Limb (tissue), 2 donors: ENCODE results near the gene BTN1A1.

Experiments
- DNase-seq, 2 donors: peaks; one replicate each; pipeline ENCODE4 v3.0.0-alpha.2; 2016; ENCODE audit errors: extremely low spot score in 2 of 2

The BTN1A1 gene

DNA sequence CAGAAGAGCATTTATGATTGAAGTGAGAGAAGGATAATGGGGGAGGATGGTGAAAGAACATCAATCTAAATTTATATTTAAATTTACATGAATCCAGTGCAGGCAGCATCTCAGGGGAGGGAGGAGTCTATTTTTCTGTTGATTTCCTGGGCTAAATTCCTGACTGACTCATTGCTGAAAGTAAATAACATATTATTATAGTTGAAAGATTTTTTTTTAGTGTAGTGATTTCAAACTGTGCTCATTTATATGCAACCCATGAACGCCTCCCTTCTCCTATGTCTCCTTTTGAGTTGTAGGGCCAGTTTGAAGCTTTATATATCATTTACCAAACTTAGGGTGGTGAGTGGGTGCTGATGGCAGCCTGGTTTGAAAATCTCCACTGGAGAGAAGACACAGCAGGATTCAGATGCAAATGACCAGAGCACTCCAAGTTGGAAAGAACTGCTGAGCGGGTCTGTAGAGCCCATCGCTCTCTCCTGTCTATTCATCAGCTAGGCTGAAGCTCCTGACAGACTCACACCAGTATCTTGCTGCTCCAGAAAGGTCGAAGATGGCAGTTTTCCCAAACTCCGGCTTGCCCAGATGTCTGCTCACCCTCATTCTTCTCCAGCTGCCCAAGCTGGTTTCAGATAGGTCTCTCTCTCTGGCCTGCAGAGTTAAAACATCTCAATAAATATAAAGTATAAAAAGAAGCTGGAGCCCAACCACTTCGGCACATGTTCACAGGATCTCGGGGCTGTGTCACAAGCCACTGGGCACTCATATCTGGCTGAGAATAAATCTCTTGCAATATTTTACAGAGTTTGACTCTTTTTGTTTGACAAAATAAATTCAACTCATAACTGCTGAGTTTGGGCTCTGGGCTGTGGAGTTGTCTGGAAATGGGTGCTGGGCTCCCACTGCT, 24.0 kb upstream of the BTN1A1 start:
- no peak for DNase-seq

DNA sequence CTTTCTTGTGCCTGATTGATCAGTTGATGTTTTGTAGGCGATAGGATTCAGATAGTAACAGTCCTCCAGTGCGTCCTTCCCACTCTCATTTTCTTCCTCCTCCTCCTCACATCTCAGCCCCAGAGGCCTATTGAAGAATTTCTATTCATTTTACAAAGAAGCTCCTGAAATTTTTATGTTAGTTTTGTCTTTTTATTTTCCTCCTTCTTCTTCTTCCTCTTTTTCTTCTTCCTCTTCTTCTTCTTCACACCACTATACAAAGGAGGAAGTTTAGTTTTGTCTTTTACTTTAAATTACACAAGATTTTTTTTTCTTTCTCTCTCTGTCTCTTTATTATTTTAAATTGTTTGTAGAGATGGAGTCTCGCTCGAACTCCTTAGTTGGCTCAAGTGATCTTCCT, 23.2 kb upstream of the BTN1A1 start:
- no peak for DNase-seq

DNA sequence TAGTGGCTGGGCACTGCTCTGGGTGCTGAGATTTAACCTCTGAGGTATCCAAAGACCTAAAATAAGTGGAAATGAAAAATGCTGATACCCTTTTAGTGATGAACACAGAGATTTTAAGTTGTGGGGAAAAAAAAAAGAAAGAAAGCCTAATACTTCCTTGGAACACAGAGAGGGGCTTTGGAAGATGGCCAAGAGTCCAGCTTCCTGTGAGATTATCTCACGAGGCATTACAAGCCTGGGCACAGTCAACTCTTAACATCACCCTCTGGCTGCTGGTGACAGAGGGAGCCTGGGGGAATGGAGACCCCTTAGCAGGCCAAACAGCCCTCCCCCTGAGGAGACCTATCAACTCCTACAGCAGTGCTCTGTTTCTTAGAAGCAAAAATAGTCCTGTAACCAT, 22.7 kb upstream of the BTN1A1 start:
- peak in 1 of 2 donors; percentile 7 for DNase-seq

DNA sequence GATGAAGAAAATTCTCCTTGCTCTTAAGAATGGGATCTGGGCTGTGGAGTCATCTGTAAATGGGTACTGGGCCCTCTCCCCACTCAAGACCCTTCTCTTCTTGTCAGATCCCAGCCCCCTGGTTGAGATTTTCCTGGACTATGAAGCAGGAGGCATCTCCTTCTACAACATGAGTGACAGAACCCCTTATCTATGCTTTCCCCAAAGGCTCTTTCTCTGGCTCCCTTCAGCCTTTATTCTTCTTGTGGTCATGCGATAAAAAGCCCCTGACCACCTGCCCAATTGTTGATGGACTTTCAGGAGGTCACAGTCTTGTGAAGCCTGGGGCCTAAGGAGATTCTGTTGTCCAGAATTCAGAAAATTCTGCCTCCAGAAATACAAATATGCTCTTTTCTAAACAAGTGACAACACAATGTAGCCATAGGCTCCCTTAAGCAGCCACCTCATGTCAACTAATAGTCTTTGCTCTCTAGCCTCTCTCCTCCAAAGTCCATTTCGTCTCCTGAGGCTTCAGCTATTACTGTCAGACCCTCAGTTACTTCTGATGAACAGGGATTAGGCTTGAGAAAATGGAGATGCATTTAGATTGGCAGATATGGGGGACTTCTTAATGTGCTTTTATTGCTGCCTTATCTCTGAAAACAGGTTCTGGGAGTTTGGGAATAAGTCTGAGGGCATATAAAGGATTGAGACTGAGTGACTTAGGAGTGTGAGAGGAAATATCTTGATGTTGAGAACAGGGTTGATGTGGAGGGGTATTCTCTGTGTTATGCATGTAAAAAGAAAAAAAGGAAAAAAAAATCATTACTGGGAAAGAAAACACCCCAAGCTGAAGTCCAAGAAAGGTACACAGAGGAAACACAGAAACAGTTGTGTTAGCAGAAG, 21.8 kb upstream of the BTN1A1 start:
- DNase-seq, result no peak

DNA sequence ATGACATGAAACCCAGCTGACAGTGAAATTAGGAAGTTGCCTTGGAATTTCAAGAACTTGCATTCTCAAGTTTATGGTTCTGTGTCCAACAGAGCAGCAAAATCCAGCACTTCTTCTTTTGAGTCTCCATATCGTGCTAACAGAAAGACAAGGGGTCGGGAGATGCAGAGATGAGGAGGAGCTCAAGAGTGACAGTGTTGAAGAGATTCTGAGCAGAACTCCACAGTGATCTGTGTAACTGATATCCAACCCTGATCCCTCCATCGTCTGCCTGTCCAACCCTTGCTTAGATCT, 21.2 kb upstream of the BTN1A1 start:
- DNase-seq, result no peak

DNA sequence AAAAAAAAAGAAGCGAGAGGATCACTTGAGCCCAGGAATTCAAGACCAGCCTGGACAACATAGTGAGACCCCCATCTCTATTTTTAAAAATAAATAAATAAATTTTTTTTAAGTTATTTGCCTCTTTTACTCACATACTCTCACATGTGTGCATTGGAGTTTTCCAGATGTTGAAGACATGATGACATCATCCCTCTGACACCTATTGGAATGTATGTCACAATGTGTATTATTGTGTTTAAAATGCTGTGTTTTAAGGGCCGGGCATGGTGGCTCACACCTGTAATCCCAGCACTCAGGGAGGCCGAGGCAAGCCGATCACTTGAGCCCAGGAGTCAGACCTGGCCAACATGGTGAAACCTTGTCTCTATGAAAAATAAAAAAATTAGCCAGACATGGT, 17.8 kb upstream of the BTN1A1 start:
- no peak for DNase-seq

DNA sequence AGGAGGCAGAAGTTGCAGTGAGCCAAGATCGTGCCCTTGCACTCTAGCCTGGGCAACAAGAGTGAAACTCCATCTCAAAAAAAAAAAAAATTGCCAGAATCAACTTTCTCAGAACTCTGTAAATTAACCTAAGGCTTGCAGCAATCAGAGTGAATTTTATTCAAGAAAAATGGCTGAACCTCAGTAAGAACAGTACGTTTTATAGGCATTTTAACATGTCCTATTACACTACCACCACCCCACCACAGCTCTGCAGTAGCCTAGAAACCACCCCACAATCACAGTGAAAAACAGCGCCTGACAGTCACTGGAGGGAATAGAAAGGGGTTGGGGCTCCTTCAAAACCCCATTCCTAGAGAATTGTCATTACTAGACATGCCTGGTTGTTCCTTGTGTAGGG, 16.4 kb upstream of the BTN1A1 start:
- no peak for DNase-seq

DNA sequence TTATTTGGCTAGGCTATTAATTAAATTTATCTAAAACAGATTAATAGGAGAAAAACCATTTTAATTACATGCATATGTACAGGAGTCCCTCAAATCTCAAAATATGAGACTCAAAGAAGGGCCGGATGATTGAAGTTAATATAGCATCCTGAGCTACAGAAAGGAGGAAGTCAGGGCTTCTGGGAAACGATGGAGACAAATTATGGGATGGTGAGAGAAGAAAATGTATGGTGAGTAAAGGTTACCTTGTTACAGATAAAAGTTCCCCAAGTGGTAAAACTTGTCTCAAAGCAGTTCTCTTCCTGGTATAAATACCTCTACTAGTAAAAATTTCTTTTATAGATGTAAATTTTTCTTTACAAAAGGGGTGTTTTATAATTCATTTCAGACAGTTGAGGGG, 15.9 kb upstream of the BTN1A1 start:
- DNase-seq, result no peak

DNA sequence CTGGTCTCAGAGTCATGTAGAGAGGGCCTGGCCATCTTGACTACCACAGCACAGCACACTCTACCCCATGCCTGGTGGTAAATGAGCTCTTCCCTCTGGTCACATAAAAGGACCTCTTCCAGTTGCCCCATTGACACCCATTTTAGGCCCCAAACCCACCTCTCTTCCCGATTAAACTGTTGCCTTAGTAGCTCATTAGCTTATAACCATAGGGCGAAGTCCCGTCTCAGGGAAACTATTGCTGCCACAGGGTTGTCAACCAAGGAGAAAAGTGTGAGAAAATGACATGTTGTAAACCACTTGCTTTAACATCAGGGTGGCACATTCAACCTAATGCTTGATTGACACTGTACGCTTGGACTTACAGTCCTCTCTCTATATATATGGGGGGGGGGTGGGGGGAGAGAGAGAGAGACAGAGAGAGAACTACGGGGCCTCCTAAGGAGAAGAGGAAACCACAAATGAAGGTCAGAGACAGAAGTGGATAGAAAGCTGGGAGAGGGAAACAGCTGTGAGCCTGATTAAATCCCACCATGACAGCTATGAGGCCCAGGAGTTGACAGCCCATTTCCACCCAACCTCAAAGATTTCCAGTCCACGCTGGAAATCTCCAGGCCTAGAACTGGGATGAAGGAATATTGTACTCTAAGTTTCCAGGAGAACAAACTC, 14.9 kb upstream of the BTN1A1 start:
- DNase-seq, result no peak

DNA sequence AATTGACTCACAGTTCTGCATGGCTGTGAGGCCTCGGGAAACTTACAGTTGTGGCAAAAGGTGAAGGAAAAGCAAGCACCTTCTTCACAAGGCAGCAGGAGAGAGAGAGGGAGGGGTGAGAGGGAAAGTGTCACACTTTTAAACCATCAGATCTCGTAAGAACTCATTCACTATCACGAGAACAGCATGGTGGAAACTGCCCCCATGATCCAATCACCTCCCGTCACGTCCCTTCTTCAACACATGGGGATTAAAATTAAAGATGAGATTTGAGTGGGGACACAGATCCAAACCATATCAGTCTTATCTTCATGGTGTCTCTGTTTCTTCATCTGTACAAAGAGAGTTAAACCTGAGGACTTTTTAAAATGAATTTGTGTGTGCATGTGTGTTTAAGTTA, 13.7 kb upstream of the BTN1A1 start:
- no peak for DNase-seq

DNA sequence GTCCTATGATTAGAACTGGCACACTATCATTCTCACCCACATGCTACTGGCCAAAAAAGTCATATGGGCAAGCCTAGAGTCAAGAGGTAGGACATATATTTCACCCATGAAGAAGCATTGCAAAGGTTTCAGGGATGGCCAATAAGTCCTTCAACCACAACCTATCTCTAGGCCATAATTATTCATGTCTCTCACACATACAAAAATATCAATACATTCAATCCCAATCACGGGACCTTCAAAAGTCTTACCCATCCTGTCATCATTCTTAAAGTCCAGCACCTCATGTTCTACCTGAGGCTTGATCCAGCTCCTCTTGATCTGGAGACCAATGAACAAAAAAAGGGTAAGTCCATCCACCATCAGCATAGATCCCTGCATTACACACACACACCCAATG, 12.6 kb upstream of the BTN1A1 start:
- DNase-seq, result no peak

DNA sequence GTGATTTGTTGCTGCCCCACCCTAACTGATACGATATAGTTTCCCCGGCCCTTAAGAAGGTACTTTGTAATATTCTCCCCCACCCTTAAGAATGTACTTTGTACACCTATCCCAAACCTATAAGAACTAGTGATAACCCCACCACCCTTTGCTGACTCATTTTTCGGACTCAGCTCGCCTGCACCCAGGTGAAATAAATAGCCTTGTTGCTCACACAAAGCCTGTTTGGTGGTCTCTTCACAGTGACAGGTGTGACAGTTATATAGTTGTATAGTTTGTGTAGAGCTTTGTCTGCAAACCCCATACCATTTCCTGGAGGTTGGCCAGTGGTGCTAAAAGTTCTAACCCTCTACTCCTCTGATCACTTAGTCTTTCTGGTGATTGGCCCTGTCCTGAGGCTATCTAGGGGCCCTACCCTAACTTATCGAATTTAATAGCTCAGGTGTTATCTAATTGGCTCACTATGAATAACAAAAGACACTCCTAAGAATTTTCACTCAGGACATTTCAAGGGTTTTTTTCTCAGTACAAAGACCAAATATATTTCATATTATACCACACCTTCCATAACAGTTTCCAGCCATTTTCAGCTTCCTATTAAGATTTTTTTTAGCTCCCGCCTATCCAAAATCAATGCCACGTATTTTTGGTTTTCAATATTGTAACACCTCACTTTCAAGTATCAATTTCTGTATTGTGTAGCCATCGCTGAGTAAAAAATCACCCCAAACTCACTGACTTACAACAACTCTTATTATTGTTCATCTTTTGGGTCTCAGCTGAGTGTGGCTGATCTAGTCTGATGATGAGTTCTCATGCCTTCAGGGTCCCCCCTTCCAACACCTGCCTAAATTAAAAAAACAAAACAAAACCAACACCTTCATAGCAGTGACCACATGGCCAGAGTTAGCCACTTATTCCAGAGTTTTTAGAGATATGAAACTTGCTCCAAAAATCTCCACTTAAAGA, 9.8 kb upstream of the BTN1A1 start:
- no peak for DNase-seq

DNA sequence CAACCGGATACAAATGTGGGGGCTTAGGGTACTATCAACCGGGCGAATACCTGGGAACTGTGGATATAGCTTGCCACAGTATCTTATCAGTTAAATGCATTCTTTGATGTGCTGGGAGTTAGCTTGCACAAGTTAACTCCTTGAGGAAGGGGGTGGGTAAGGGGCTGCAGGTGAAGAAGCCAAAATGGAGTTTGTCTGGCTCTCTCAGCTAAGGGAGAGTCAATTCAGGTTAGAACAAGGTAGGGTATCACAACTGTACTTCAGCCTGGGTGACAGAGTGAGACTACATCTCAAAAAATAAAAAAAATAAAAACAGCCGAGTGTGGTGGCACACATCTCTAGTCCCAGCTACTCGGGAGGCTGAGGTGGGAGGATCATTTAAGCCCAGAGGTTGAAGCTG, 8.5 kb upstream of the BTN1A1 start:
- DNase-seq, result no peak

DNA sequence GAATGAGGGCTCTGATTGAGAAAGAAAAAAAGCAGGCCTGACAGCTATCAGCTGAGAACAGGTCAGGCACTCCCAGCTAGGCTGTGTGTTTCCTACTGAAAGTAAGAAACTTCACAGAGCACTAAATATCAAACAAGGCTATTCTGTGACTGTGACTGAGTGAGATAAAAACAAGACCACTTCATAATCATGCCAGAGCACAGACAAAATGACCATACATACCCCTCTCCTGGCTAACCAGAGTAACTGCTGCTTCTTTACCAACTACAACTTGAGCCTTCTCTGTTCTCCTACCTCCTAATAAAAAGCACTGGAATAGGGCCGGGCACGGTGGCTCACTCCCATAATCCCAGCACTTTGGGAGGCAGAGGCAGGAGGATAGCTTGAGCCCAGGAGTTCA, 6.8 kb upstream of the BTN1A1 start:
- no peak for DNase-seq

DNA sequence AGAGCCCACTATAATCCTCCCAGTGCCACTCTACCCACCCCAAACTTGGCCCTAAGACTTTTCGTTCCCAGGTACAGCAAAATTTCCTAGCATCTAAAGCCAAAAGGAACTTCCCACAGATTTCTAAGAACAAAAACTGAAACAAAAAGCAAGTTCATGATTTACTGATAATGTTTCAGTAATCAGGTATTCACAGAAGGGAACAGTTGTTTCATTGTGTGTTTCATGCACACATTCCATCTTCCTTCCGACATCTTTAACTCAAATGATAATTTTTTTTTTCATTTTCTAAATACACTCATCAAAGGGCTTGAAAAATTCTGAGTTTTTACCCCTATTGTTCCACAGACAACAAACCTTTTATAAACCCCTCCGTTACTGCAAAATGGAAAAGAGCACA, 6.0 kb upstream of the BTN1A1 start:
- no peak for DNase-seq

DNA sequence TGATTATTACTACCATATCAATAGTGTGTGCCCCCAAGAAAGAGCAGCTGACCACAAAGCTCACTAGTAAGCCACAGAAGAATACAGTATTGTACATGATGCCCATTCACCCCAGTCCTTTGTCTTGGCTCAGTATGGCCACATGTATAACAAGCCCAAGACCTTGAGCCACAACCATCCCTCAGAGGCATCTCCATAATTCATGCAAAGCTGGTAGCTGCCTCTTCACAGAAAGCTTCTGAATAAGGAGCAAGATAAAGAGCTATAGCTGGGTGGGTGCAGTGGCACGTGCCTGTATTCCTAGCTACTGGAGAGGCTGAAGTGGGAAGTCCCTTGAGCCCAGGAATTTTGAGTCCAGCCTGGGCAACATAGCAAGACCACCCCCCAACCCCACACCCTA, 4.8 kb upstream of the BTN1A1 start:
- no peak for DNase-seq

DNA sequence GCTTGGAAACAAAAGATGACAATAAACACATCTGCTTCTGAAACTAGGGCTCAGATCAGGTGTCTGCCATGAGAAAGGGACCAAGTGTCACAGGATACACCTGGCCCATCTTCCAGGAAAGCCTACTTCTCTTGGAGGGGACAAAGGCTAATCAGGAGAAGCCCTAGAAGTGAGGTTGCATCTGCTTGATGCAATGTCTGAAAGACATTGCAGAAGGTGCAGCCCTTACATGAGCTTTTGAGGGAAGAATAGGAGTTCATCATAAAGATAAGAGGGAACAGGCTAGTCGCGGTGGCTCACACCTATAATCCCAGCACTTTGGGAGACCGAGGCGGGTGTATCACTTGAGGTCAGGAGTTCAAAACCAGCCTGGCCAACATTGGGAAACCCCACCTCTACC, 2.5 kb upstream of the BTN1A1 start:
- no peak for DNase-seq

DNA sequence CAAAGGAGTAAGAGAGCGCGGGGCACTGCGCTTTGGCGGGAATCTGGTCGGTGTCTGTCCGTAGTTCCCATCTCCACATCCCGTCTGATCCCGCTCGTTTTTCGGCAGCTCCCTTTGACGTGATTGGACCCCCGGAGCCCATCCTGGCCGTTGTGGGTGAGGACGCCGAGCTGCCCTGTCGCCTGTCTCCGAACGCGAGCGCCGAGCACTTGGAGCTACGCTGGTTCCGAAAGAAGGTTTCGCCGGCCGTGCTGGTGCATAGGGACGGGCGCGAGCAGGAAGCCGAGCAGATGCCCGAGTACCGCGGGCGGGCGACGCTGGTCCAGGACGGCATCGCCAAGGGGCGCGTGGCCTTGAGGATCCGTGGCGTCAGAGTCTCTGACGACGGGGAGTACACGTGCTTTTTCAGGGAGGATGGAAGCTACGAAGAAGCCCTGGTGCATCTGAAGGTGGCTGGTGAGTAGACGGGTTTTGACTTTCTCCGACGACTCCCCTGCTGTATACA, 1.4 kb downstream of the BTN1A1 start:
- DNase-seq, result peak in 1 of 2 donors; percentile 60

DNA sequence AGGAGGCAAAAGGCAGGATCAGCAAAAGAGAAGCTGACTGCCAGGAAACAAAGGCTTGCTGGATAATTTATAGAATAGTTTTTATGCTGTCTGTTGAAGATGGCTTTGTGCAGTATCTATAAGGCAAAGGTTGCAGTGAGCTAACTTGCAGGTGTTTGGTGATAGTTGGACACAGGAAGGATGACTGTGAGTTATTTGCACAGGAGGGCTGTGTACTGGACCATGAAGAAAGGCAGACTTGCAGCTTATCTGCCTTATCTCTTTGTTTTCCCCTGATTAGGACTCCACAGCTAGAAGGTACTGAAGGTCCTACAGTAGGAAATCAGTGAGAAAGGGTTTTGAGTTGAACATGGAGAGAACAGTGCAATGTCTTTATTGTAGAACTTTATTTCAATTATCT, 2.1 kb downstream of the BTN1A1 start:
- no peak for DNase-seq

DNA sequence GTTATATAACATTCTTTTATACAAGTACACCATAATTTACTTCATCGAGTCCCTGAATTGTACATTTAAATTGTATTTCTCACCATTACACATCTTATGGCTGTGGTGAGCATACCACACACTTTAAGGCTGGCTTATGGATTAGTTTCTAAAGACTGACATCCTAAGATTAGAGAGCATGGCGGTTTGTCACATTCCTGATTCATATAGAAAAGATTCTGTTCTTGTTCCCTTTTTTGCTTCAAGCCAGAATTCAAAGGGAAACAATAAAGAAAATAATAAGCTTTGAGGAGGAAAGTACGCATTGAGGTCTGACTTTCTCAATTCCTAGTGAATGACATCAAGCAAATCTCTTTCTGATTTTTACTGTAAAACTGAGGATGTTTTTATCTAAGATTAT, 2.5 kb downstream of the BTN1A1 start:
- DNase-seq, result no peak

DNA sequence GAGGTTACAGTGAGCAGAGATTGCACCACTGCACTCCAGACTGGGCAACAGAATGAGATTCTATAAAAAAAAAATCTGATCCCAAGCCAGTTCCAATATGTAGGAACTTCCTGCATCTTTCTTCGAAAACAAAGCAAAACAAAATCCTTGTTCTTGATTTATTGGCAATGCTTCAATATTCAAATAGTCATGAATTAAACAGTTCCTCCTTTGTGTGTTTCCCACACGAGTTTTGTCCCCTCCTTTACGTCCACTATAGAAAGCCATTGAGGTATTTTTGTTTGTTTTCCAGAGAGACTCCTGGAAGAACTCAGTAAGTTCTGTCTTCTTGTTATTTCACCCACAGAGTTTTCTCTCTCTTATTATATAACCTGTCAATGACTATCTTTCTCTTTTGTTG, 7.6 kb downstream of the BTN1A1 start:
- DNase-seq, result no peak
